Fibroblast of lung (primary cell): ENCODE measurements around the gene CLDN9. TPM values are rescaled to one million over a fixed set of nuclear protein-coding genes. Genes with fewer than 3 reads are reported as not detected.

ENCODE experiments used
- DNase-seq, 2 donors: peaks; one replicate each; pipeline versions ENCODE4 v3.0.0 to v3.0.0-alpha.2; 2010; ENCODE audit warnings: low read depth in 2 of 2
- H2AFZ ChIP-seq: 2 replicates; pipeline ENCODE4 v1.5.1; 2012; ENCODE audit warnings: low read length, control low read depth, inconsistent platforms
- H3K27ac ChIP-seq: 2 replicates; pipeline ENCODE4 v1.5.1; 2011; ENCODE audit warnings: low read length, control low read depth; ENCODE audit not compliant: insufficient read depth
- H3K27me3 ChIP-seq: 2 replicates; pipeline ENCODE4 v1.5.1; 2011; ENCODE audit warnings: mild to moderate bottlenecking, low read length; ENCODE audit not compliant: control insufficient read depth, insufficient read depth
- H3K36me3 ChIP-seq: 2 replicates; pipeline ENCODE4 v1.5.1; 2011; ENCODE audit warnings: low read length; ENCODE audit not compliant: control insufficient read depth, insufficient read depth
- H3K4me1 ChIP-seq: 2 replicates; pipeline ENCODE4 v1.5.1; 2011; ENCODE audit warnings: low read length; ENCODE audit not compliant: control insufficient read depth, insufficient read depth; ENCODE audit errors: extremely low read depth
- H3K4me2 ChIP-seq: 2 replicates; pipeline ENCODE4 v1.5.1; 2011; ENCODE audit warnings: low read length, control low read depth; ENCODE audit not compliant: insufficient read depth; ENCODE audit errors: extremely low read depth
- H3K4me3 ChIP-seq, 4 experiments: fragments of 200-600 bp in 1 of 4; sonication (generic) in 1 of 4; replicated peaks in 1 of 4; 2 replicates each; pipeline ENCODE4 v1.5.1; 2011 to 2016; ENCODE audit warnings: low read length in 4 of 4, low read depth in 3 of 4, mild to moderate bottlenecking in 3 of 4, control low read depth in 2 of 4, inconsistent platforms in 1 of 4, mixed read lengths in 1 of 4; ENCODE audit not compliant: insufficient read depth in 1 of 4; ENCODE audit errors: control extremely low read depth in 1 of 4
- H3K79me2 ChIP-seq: 2 replicates; pipeline ENCODE4 v1.5.1; 2012; ENCODE audit warnings: mild to moderate bottlenecking, low read length, inconsistent platforms; ENCODE audit not compliant: control insufficient read depth, insufficient read depth
- H3K9ac ChIP-seq: 2 replicates; pipeline ENCODE4 v1.5.1; 2011; ENCODE audit warnings: mild to moderate bottlenecking, low read length, control low read depth; ENCODE audit not compliant: insufficient read depth
- H3K9me3 ChIP-seq: 2 replicates; pipeline ENCODE4 v1.5.1; 2012; ENCODE audit warnings: low read depth, low read length; ENCODE audit not compliant: control insufficient read depth, insufficient read depth
- H4K20me1 ChIP-seq: 2 replicates; pipeline ENCODE4 v1.5.1; 2011; ENCODE audit warnings: low read length; ENCODE audit not compliant: control insufficient read depth, insufficient read depth; ENCODE audit errors: extremely low read depth
- CTCF ChIP-seq, 2 donors: IDR thresholded peaks in 1 of 2; conservative IDR thresholded peaks in 1 of 2; 1 replicate in 1 of 2; 2 replicates in 1 of 2; pipeline ENCODE4 v1.5.1; 2011 to 2012; ENCODE audit warnings: low read length in 2 of 2, control low read depth in 1 of 2, inconsistent platforms in 1 of 2, low read depth in 1 of 2, mild to moderate bottlenecking in 1 of 2
- EZH2 ChIP-seq: IDR thresholded peaks from 2 replicates; pipeline ENCODE4 v1.5.1; 2012; ENCODE audit warnings: low read length, control low read depth, mild to moderate bottlenecking; ENCODE audit errors: missing control alignments
- polyA plus RNA-seq, 2 donors: library from polyadenylated mRNA; depleted of rRNA in 1 of 2; stranded (reverse) in 1 of 2; unstranded in 1 of 2; fragments of >200 nt; gene quantifications; 2 replicates each; pipeline ENCODE4 v1.2.1, GENCODE V29; 2011 to 2012; ENCODE audit warnings: missing spikeins in 1 of 2
- total RNA-seq: library from RNA; depleted of rRNA; stranded (reverse); fragments of >200 nt; gene quantifications from 2 replicates; pipeline ENCODE4 v1.2.1, GENCODE V29; 2014

CLDN9 gene
- total and polyA plus RNA-seq, 2 donors (not counting 1 experiment from before 2014, with no cell fraction given): not detected

- H3K27me3 ChIP-seq: no peaks in the 10 kb centered on the region
- no peaks in the 10 kb centered on the region for H4K20me1 ChIP-seq
- peaks cover 2% of the 10 kb centered on the region for H3K36me3 ChIP-seq
- H3K79me2 ChIP-seq: no peaks in the 10 kb centered on the region
- no peak overlapping the region for H3K4me2 ChIP-seq
- no peaks in the 10 kb centered on the region for H3K4me1 ChIP-seq
- H3K27ac ChIP-seq: no peak overlapping the region
- H3K4me3 ChIP-seq: no peak overlapping the region
- H3K9me3 ChIP-seq: no peaks in the 10 kb centered on the region
- TF ChIP-seq CTCF (conservative IDR thresholded peaks at IDR 0.05 in 1 of 2, IDR thresholded peaks at IDR 0.05 in 1 of 2; ENCODE audit: low read depth in 1 of 2, low read length in 2 of 2) (no peak), EZH2 (no peak)
- H3K9ac ChIP-seq: no peak overlapping the region
- no peak for DNase-seq
- H2AFZ ChIP-seq: no peak overlapping the region
These were observed 39.0 kb upstream of the CLDN9 start for GRCh38 chr16:2973605-2974318.

DNA sequence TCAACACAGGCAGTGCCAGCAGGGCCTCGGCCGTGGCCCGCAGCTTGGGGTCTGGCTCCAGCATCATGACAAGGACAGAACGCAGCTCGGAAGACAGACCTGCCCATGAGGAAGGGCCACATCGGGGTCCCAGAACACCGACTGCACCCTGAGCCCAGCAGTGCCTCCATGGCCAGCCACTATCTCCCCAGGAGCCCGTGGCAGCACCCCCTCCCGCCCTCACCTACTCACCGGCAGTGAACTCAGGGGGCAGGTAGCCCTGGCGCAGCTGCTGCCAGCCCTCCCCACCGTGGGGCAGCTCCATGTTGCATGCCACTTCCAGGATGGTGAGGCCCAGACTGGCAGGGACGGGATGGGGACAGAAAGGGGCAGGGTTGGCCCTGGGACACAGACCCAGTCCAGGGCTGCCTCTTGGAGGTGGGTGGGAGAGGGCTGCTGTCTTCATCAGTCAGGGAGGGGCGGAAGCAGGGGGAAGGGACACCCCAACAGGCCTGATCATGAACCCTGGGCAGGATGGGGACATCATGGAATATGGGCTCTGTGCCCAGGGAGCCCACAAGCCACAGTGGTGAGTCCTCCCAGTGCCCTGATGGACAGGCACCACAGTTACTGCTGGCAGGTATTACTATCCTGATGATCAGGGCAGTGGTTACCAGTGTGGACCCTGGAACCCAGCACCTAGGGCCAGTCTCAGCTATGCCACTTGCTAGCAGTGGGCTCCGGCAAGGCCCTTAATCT, 38.2 kb upstream of the CLDN9 start:
- Histone ChIP-seq H3K4me1 (peaks cover under 1% of the 10 kb centered on the region), H3K36me3 (peaks cover 2% of the 10 kb centered on the region), H3K27ac (no peak overlapping the region), H3K27me3 (no peaks in the 10 kb centered on the region), H3K4me3 (no peak overlapping the region), H2AFZ (no peak overlapping the region), H3K9ac (no peak overlapping the region), H3K9me3 (no peaks in the 10 kb centered on the region), H3K79me2 (peaks cover 2% of the 10 kb centered on the region), H4K20me1 (no peaks in the 10 kb centered on the region), H3K4me2 (no peak overlapping the region)
- no peak for DNase-seq
- TF ChIP-seq EZH2 (no peak), CTCF (conservative IDR thresholded peaks at IDR 0.05 in 1 of 2, IDR thresholded peaks at IDR 0.05 in 1 of 2; ENCODE audit: low read depth in 1 of 2, low read length in 2 of 2) (no peak)

DNA sequence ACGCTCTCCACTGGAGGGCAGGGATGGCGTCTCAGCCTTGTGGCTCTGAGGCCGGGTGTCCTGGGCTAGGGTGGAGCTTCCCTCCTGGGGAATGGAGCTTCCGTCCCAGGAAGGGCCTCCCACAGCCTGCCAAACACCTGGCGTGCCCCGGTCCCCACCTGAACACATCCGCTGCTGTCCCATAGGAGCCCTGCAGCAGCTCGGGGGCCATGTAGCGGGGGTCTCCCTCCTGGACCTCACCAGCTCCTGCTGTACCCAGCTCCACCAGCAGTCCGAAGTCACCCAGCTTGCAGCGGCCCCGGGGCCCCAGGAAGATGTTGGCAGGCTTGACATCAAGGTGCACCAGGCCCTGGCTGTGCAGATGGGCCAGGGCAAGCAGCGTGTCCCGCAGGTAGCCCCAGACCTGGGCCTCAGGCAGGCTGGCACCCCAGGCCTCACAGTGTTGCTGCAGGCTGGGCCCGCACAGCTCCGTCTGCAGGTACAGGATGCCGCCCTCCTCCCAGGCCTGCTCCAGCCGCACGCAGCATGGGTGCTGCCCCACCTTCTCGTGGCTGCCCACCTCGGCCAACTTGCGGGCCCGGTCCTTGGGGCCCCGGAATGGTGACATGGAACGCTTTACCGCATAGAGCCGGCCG, 37.4 kb upstream of the CLDN9 start:
- no peak overlapping the region for H3K4me2 ChIP-seq
- DNase-seq: no peak
- H2AFZ ChIP-seq: no peak overlapping the region
- H4K20me1 ChIP-seq: no peaks in the 10 kb centered on the region
- H3K27me3 ChIP-seq: no peaks in the 10 kb centered on the region
- peaks cover 2% of the 10 kb centered on the region for H3K36me3 ChIP-seq
- H3K27ac ChIP-seq: no peak overlapping the region
- no peak for TF ChIP-seq EZH2
- no peak for TF ChIP-seq CTCF (conservative IDR thresholded peaks at IDR 0.05 in 1 of 2, IDR thresholded peaks at IDR 0.05 in 1 of 2; ENCODE audit: low read depth in 1 of 2, low read length in 2 of 2)
- H3K9me3 ChIP-seq: no peaks in the 10 kb centered on the region
- H3K9ac ChIP-seq: no peak overlapping the region
- H3K4me3 ChIP-seq: no peak overlapping the region
- peaks cover 5% of the 10 kb centered on the region for H3K79me2 ChIP-seq
- peaks cover 4% of the 10 kb centered on the region for H3K4me1 ChIP-seq
